Stimulated activated CD4-positive, alpha-beta T cell treated with anti-CD3 and anti-CD28 coated beads, Interleukin-4, amount 100 ng/mL, for 48 hours (primary cell): ENCODE results near the gene NXPH1.
"Not testable (repeated sequence)": the region's sequence is repeated elsewhere in the genome, so short reads cannot be mapped to it uniquely, and the experiment has no call there.

Source experiments
- DNase-seq, 2 donors: peaks; one replicate each; pipeline ENCODE4 v3.0.0-alpha.2; 2020; ENCODE audit warnings: low read depth in 2 of 2

The NXPH1 gene

DNA sequence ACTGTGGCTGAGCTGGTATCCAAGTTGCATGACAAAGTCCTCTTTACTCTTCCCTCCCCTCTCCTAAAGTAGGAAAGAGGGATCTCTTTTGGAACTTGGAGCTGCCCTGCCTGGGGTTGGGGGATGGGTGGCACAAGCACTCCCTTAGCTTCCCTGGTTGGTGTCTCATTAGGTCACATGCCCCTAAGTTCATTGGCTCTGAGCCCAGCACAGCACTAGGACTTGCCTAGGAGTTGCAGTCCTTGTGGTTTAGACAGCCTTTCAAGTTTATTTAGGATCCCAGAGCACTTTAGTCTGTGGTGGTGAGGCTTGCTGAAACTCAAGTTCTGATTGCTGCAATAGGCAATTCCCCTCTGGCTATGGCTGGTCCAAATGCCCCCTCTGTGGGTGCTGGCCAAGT lies 281.4 kb downstream of the NXPH1 start:
- no peak for DNase-seq

DNA sequence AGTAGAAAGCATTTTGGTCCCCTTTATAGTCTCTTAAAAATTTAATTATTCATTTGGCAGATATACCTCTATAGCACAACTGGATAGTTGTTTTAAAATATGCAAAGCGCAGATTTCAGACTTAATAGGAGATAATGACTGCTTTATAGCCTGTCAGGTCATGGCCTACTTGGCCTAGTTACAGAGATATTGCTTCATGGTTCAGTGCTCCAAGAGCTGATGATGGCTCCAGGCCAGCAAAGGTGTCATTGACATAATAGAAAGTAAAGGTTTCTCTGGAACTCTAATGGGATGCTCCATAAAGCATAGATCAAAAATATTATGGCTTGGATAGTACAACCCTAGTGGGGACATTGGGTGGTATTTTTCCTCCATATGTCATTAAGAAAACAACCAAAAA lies 285.7 kb downstream of the NXPH1 start:
- no peak for DNase-seq

DNA sequence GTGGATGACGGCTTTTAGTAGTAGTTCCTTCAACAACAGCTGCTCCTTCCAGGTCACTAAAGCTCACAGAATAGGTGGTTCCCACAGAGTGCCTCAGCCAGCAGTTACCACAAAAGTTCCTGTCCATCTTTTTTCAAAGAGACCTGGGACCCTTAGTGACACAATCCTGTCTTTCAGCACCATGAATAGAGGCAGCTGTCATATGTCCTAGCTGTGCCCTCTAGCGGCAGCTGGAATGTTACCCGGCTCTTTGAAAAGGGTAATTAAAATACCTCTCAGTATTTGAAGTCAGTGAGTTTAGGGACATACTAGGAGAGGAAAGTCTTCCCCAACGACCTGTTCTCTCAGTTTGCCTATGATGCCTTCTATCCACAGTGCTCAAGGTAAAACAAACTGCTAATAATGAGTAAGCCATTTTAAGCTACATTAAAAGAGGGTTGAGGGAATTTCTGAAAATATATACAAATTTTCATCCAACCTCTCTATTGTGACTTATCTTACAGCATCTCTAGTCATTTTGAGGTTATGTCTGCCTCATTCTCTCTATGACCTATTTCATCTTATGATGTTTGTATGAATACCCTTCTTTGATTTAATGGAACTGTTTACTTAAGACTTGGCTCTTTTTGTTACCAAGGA lies 290.8 kb downstream of the NXPH1 start:
- no peak for DNase-seq

DNA sequence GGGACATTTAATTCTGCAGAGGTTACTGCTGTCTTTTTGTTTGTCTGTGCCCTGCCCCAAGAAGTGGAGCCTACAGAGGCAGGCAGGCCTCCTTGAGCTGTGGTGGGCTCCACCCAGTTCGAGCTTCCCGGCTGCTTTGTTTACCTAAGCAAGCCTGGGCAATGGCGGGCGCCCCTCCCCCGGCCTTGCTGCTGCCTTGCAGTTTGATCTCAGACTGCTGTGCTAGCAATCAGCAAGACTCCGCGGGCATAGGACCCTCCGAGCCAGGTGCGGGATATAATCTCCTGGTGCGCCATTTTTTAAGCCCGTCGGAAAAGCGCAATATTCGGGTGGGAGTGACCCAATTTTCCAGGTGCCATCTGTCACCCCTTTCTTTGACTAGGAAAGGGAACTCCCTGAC lies 298.3 kb downstream of the NXPH1 start:
- DNase-seq, result not testable (repeated sequence)

DNA sequence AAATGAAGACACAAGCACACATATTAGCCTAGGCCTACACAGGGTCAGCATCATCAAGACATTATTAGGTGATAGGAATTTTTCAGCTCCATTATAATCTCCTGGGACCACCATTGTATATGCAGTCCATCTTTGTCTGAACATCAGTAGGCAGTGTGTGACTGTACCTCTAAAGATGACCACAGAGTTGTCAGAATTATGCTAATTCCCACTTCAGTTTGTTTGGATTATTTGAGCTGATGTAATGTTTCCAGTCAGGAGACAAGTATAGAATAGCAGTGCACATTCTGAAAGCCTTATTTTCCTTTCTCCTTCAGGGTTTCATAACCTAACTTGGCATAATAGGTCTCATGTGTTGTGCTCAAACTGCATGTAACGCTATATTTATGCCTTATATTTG lies 306.4 kb downstream of the NXPH1 start:
- DNase-seq, result no peak

DNA sequence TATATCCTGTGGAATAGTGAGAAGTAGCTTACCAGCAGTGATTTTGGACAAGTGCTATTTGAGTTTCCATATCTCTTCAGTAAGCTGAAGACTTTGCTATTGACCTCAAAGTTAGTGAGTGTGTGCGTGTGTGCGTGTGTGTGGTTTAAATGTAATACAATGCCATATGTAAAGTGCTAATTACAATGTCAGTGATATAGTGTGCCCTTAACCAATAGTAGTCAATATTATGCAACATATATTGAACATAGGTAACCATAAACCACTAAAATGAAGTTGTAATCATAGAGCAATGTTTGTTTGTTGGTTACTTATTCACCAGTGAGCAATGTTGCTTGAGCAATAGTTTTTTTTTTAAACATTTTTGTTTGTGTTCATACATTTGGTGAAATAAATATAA lies 309.4 kb downstream of the NXPH1 start:
- DNase-seq, result no peak

DNA sequence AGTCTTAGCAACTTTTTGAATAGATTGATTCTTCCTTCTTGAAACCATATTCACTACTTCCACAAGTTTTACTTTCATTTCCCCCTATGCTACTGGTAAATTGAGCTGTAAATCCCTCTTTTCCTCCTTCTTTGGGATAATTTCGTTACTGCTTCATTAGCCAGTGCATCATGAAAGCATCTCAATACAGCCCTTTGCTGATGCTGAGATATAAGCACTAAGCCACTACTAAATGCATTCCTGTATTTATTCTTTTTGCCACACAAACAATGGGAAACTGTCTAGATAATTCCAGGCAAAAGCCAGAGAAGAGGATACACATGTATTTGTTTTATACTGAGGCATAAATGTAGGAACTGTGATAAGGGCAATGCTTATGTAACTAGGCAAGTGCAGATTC lies 313.9 kb downstream of the NXPH1 start:
- DNase-seq, result no peak

DNA sequence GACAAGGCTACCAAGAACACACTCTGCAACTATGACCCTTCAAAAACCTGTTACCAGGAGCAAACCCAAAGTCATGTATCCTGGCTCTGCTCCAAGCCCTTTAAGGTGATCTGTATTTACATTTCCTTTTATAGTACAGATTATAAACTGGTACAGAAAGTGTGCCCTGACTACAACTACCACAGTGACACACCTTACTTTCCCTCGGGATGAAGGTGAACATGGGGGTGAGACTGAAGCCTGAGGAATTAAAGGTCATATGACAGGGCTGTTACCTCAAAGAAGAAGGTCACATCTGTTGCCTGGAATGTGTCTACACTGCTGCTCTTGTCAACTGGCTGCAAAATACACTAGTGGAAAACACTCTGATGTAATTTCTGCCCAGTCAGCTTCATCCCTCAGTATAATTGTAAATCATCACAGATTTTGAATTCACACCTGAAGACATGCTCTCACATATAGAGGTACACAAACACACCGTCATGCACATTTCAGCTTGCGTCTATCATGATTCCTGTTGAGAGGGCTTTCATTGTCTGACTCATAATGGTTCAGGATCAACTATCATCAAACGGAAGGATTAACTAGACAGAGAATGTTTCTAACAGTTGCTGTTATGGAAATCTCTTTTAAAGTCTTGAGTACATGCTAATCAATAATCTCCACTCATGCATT lies 318.3 kb downstream of the NXPH1 start:
- no peak for DNase-seq

DNA sequence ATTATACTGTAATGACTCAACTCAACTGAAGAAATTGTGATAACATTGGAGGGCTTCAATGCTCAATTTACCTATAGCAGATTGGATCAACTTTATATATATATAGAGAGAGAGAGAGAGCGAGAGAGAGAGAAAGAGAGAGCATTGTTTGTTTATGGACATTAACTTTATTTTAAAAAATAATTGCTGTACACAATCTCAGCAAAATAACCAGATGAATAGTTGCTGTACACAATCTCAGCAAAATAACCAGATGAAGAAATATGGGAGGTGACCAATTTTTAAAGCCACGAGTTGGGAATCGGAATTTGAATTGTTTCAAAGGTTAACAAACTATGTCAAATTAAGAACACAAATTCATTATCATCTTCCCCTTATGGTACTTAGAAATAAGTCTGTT lies 319.9 kb downstream of the NXPH1 start:
- no peak for DNase-seq

DNA sequence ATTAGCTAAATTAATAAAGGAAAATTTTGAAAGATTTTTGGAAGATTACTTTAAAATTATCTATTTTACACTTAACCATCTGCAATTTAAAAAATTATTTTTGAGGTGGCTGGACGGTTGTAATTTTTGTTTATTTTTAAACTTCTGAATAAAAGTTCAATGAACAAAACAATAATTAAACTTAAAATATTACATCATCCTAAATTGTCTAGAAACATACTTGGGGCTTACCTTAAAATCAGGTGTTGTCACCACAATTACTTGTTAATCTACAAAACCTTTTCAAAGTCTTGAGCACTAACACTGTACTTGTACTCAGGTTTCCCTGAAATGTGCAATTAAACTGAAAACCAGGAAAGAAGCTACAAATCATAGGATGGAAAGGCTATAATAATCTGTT lies 328.3 kb downstream of the NXPH1 start:
- DNase-seq, result no peak

DNA sequence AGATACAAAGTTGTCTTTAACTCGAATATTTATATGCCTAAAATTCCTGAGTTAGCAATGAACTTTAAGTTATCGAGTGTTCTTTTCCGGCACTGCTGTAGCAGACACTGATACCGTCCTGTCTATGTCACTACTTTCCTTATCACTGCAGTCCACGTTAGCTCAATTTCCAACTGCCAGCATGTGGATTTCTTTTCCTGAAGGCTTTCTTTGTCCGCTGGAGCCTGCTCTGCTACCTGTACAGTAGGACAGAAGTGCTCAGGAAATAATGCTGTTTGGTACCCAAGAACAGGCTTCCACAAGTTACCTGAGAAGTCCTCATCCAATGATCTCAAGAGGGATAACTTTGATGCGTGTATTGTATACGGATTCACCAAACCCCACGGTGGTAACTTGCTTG lies 329.4 kb downstream of the NXPH1 start:
- no peak for DNase-seq

DNA sequence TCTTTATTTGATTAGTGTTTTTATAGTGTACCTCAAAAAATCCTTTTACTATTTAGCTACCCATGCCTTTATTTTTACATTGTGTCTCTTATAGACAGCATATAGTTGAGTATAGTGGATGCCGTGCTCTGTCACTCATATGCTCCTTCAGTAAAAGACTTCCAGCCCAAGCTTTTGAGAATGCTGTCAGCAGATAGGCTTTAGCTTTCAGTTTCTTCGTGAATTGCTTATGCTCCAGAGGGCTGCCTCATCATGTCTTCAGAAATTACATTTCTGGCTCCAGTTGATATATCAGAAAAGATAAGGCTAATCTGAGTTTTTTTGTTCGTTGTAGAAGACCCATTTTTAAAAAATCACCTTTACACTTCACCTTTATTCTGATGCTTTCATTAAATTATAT lies 332.0 kb downstream of the NXPH1 start:
- no peak for DNase-seq

DNA sequence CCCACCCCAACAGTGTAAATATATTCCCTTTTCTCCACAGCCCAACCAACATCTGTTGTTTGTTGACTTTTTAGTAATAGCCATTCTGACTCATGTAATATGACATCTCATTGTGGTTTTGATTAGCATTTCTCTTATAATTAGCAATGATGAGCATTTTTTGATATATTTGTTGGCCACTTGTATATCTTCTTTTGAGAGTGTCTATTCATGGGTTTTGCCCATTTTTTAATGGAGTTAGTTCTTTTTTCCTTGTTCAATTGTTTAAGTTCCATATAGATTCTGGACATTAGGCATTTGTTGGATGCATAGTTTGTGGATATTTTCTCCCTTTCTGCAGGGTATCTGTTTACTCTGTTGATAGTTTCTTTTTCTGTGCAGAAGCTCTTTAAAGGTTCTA lies 340.1 kb downstream of the NXPH1 start:
- DNase-seq, result no peak

DNA sequence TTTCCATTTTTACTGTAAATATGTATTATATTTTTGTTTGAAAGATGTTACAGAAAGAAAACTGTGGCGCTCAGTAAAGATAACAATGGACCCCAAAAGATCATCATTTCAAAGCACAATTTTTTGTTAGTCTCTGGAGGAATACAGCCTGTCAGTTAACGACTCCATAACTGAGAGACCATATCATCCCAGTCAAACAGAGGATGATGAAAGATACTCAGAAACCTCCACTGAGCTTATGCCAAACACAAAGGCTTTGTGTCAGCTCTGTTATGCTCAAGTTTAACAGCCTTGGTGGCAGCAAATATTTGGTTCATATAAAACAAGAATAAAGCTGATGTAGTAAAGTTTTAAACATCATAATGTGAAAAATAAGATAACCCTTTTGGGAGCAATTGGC lies 345.1 kb downstream of the NXPH1 start:
- no peak for DNase-seq

DNA sequence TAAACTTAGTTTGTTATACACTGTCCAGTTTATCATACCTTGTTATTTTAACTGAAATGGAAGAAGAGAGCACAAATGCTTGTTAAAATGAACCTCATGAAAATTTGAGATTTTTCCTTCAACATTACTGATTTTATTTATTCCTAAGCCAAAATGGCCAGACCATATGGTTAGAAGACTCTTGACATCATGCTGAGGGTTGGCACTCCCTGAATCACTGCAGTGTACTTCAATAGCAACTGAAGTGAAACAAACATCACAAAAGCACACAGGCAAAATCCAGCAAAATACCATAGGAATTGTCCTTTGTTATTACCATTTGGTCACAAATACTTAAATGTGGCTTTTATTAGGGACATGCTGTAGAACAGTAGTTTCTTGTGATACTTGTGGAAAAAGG lies 347.8 kb downstream of the NXPH1 start:
- no peak for DNase-seq

DNA sequence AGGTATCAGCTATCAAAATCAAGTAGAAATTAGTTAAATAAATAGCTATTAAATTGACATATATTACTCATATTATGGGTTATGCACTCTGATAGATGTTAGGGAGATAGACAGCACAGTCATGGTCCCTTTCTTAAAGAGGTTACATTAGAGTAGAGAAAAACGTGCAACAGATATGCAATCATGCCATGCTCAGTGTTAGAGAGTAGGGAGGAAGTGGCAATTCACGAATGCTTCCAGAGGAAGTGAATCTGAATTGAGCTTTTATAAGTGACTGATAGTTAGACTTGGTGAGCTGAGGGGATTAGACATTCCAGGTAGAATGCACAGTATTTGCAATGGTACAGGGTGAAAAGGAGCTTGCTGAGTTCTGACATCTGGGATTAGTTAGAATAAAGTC lies 349.8 kb downstream of the NXPH1 start:
- DNase-seq, result no peak

DNA sequence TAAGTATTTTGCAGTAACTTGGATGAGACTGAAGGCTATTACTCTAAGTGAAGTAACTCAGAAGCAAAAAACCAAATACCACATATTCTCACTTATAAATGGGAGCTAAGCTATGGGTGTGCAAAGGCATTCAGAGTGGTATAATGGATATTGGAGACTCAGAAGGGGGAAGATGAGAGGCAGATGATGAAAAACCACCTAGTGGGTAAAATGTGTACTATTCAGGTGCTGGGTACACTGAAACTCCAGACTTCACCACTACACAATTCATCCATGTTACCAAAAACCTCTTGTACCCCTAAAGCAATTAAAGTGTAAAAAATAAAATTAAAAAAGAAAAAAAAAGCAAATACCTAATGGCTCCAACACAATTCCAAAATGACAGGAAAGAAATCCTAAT lies 351.7 kb downstream of the NXPH1 start:
- DNase-seq, result no peak

DNA sequence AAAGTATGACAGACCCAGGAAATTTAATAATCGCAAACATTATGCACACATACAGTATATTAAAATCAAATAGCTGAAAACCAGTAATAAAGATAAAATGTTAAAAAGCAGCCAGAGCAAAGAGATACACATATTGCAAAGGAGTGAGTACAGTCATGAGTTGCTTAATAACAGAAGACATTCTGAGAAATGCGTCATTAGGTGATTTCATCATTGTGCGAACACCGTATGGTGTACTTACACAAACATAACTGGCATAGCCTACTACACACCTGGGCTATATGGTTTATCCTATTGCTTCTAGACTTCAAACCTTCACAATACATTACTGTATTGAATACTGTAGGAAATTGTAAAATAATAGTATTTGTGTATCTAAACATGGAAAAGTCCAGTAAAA lies 367.6 kb downstream of the NXPH1 start:
- DNase-seq, result no peak
